Measurements from ENCODE around the gene TNNT1. TPM values are rescaled to one million over a fixed set of nuclear protein-coding genes. Genes with fewer than 3 reads are reported as not detected.

Gene TNNT1
- total and polyA plus RNA-seq, 2 donors (not counting 3 experiments of a cell fraction or from before 2014, with no cell fraction given) = 0.22 to 0.51 TPM

DNA sequence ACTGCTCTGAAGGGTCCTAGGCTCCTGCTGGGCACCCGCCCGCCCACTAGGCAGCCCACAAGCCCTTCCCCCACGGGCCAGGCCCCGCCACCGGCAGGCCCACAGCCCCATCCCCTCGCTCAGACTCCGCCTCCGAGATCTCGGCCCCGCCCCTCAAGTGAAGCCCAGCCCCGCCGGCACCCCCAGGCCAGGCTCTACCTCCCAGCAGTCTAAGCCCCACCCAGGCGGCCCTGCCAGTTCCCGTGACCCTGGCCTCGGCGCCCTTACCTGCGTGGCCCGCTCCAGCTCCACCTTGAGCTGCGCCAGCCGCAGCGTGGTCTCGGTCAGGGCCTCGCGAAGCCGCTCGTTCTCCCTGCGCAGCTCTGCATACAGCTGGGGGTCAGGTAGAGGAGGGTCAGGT lies 57.1 kb downstream of the TNNT1 start:
- Histone ChIP-seq H3K9me1 (replicated peaks; ENCODE audit: control insufficient read depth, extremely low read depth, insufficient read depth, low read length) (no peaks in the 10 kb centered on the region), H3K36me3 (ENCODE audit: control insufficient read depth in 2 of 2, extremely low read depth in 1 of 2, insufficient read depth in 2 of 2, low read length in 2 of 2) (peaks cover 2 to 33% of the 10 kb centered on the region in 2 experiments), H3K9ac (replicated peaks; ENCODE audit: extremely low read depth, insufficient read depth, low read length) (no peak overlapping the region), H2AFZ (ENCODE audit: low read depth, low read length) (no peak overlapping the region), H3K79me2 (ENCODE audit: control insufficient read depth, insufficient read depth, low read length) (peaks cover 5% of the 10 kb centered on the region), H3K4me1 (ENCODE audit: control insufficient read depth, extremely low read depth, insufficient read depth, low read length) (peaks cover 13% of the 10 kb centered on the region), H3K4me2 (ENCODE audit: insufficient read depth, low read length) (no peak overlapping the region), H3K27me3 (ENCODE audit: control insufficient read depth in 2 of 2, insufficient read depth in 2 of 2, low read length in 2 of 2) (no peaks in the 10 kb centered on the region), H3K9me3 (replicated peaks; ENCODE audit: control insufficient read depth, insufficient read depth, low read length) (no peaks in the 10 kb centered on the region), H3K27ac (ENCODE audit: insufficient read depth, low read depth, low read length) (no peak overlapping the region), H4K20me1 (replicated peaks; ENCODE audit: control insufficient read depth, extremely low read depth, insufficient read depth, low read length) (no peaks in the 10 kb centered on the region), H3K4me3 (replicated peaks in 1 of 3; ENCODE audit: insufficient read depth in 1 of 3, low read depth in 1 of 3, low read length in 3 of 3) (no peak overlapping the region)
- DNase-seq (ENCODE audit: low read depth, low spot score) (no peak), FAIRE-seq (no peak)
- POLR2A ChIA-PET = interaction anchor here (0.7 kb wide), 1 partner anchor 316 kb away, joined by 5 read pairs; no protein-coding TSS in a partner anchor
- dilution Hi-C loops (cut with MboI; ENCODE audit: extremely low pct_ligation_motif_present, low sequenced_read_pairs) = no loop called here
- no TSS peak for BruUV-seq (replicated peaks)
- intact Hi-C loops (cut with micrococcal nuclease) = no loop called here
- CTCF ChIA-PET = no interaction called here
- TF ChIP-seq POLR2A (IDR thresholded peaks at IDR 0.05; ENCODE audit: low read depth, low read length) = no peak
- TF ChIP-seq EZH2 (IDR thresholded peaks at IDR 0.05; ENCODE audit: borderline replicate concordance, low read depth, low read length, severe bottlenecking) = no peak
- no peak for TF ChIP-seq FOS (IDR thresholded peaks at IDR 0.05; ENCODE audit: borderline replicate concordance, insufficient read depth, low read length)
- no peak for TF ChIP-seq POLR2AphosphoS5 (IDR thresholded peaks at IDR 0.05; ENCODE audit: insufficient read depth, low read depth, low read length)
- TF ChIP-seq, protein P1, sequence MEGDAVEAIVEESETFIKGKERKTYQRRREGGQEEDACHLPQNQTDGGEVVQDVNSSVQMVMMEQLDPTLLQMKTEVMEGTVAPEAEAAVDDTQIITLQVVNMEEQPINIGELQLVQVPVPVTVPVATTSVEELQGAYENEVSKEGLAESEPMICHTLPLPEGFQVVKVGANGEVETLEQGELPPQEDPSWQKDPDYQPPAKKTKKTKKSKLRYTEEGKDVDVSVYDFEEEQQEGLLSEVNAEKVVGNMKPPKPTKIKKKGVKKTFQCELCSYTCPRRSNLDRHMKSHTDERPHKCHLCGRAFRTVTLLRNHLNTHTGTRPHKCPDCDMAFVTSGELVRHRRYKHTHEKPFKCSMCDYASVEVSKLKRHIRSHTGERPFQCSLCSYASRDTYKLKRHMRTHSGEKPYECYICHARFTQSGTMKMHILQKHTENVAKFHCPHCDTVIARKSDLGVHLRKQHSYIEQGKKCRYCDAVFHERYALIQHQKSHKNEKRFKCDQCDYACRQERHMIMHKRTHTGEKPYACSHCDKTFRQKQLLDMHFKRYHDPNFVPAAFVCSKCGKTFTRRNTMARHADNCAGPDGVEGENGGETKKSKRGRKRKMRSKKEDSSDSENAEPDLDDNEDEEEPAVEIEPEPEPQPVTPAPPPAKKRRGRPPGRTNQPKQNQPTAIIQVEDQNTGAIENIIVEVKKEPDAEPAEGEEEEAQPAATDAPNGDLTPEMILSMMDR (IDR thresholded peaks at IDR 0.05; ENCODE audit: extremely low read depth in 1 of 2, insufficient read depth in 1 of 2, low read depth in 1 of 2, low read length in 2 of 2) = no peak
- no peak for TF ChIP-seq GATA2 (IDR thresholded peaks at IDR 0.05; ENCODE audit: insufficient read depth, insufficient read length, low read depth, low read length)
- TF ChIP-seq JUN (IDR thresholded peaks at IDR 0.05; ENCODE audit: borderline replicate concordance, insufficient read depth, insufficient read length, low read depth) = no peak
- TF ChIP-seq, protein P2, sequence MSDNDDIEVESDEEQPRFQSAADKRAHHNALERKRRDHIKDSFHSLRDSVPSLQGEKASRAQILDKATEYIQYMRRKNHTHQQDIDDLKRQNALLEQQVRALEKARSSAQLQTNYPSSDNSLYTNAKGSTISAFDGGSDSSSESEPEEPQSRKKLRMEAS (IDR thresholded peaks at IDR 0.05; ENCODE audit: insufficient read depth, insufficient read length) = no peak
- no peak for TF ChIP-seq MYC (IDR thresholded peaks at IDR 0.05; ENCODE audit: low read depth, low read length)
